ENCODE data around the gene CCDC57. TPM values are rescaled to one million over a fixed set of nuclear protein-coding genes. Genes with fewer than 3 reads are reported as not detected.

Gene CCDC57
- total RNA-seq, 2 donors from 2014 or later: 24.5 to 46.1 TPM

DNA sequence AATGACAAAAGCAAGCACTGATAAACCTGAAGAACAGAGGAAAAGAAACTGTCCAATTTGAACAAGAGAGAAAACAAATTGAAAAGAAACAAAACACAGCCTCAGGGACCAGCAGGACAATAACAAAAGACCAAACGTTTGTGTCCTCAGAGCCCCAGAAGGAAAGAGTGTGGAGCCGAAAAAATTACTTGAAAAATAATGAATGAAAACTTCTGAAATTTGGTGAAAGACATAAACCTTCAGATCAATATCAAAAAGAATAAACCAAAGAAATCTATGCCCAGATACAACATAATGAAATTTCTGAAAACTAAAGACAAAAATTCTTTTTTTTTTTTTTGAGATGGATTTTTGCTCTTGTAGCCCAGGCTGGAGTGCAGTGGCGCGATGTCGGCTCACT lies 45.6 kb downstream of the CCDC57 start:
- Histone ChIP-seq H3K36me3 (no peaks in the 10 kb centered on the region), H3K4me1 (no peaks in the 10 kb centered on the region), H3K27ac (no peak overlapping the region), H3K9me3 (no peaks in the 10 kb centered on the region), H3K27me3 (no peaks in the 10 kb centered on the region), H3K9ac (ENCODE audit: low read depth in 2 of 2, low read length in 2 of 2) (no peak overlapping the region), H3K4me3 (no peak overlapping the region)
- DNase-seq: no peak
- TF ChIP-seq, protein P1, sequence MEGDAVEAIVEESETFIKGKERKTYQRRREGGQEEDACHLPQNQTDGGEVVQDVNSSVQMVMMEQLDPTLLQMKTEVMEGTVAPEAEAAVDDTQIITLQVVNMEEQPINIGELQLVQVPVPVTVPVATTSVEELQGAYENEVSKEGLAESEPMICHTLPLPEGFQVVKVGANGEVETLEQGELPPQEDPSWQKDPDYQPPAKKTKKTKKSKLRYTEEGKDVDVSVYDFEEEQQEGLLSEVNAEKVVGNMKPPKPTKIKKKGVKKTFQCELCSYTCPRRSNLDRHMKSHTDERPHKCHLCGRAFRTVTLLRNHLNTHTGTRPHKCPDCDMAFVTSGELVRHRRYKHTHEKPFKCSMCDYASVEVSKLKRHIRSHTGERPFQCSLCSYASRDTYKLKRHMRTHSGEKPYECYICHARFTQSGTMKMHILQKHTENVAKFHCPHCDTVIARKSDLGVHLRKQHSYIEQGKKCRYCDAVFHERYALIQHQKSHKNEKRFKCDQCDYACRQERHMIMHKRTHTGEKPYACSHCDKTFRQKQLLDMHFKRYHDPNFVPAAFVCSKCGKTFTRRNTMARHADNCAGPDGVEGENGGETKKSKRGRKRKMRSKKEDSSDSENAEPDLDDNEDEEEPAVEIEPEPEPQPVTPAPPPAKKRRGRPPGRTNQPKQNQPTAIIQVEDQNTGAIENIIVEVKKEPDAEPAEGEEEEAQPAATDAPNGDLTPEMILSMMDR (IDR thresholded peaks at IDR 0.05): no peak
- intact Hi-C loops (cut with DNase I): no loop called here

DNA sequence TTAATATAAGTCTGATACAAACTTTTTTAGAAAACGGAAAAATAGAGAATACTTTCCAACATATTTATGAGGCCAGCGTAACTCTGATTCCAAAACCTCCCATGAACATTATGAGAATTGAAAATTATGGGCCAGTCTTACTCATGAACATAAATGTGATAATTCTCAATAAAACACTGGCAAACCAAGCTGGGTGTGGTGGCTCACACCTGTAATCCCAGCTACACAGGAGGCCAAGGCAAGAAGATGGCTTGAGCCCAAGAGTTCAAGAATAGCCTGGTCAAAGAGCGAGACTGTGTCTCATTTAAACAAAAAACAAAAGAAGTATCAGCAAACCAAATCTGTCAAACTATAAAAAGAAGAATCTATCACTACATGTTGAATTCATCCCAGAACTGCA lies 47.8 kb downstream of the CCDC57 start:
- TF ChIP-seq, protein P1 (IDR thresholded peaks at IDR 0.05): no peak
- no peaks in the 10 kb centered on the region for H3K4me1 ChIP-seq
- no peaks in the 10 kb centered on the region for H3K36me3 ChIP-seq
- no peak overlapping the region for H3K27ac ChIP-seq
- H3K9me3 ChIP-seq: no peaks in the 10 kb centered on the region
- no peak for DNase-seq
- H3K9ac ChIP-seq (ENCODE audit: low read depth in 2 of 2, low read length in 2 of 2): no peak overlapping the region
- no peak overlapping the region for H3K4me3 ChIP-seq
- H3K27me3 ChIP-seq: no peaks in the 10 kb centered on the region
- intact Hi-C loops (cut with DNase I): no loop called here

DNA sequence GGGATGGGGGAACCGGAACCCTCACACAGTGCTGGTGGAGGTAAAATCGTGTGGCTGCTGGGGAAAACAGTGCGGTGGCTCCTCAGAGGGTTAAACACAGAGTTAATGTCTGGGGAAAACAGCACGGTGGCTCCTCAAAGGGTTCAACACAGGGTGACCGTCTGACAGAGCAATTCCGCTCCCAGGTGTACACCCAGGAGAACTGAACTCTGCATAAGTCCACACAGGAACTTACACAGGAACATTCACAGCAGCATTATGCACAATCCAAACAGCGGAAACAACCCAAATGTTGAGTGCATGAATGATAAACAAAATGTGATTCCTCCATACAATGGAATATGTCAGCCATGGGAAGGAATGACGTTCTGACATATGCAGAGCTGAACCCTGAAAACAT lies 51.4 kb downstream of the CCDC57 start:
- intact Hi-C loops (cut with DNase I): no loop called here
- H3K9ac ChIP-seq (ENCODE audit: low read depth in 2 of 2, low read length in 2 of 2): no peak overlapping the region
- no peak overlapping the region for H3K27ac ChIP-seq
- no peaks in the 10 kb centered on the region for H3K27me3 ChIP-seq
- TF ChIP-seq, protein P1 (IDR thresholded peaks at IDR 0.05): no peak
- H3K4me1 ChIP-seq: no peaks in the 10 kb centered on the region
- H3K9me3 ChIP-seq: no peaks in the 10 kb centered on the region
- no peaks in the 10 kb centered on the region for H3K36me3 ChIP-seq
- no peak for DNase-seq
- no peak overlapping the region for H3K4me3 ChIP-seq

DNA sequence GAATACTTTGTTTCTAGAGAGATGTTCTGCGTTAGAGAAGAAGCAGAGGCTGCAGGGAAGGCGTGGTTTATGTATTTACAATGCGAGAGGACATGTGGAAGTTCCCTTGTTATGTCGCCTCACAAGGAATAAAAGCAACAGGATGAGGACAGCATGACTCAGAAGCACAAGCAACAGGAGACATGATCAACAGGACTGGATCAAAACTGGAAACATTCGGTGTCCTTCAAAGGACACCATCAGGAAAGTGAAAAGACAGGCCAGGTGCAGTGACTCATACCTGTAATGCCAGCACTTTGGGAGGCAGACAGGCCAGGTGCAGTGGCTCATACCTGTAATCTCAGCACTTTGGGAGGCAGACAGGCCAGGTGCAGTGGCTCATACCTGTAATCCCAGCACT lies 52.6 kb downstream of the CCDC57 start:
- DNase-seq: no peak
- no peaks in the 10 kb centered on the region for H3K27me3 ChIP-seq
- TF ChIP-seq, protein P1 (IDR thresholded peaks at IDR 0.05): no peak
- no peaks in the 10 kb centered on the region for H3K9me3 ChIP-seq
- intact Hi-C loops (cut with DNase I): no loop called here
- no peak overlapping the region for H3K4me3 ChIP-seq
- no peak overlapping the region for H3K9ac ChIP-seq (ENCODE audit: low read depth in 2 of 2, low read length in 2 of 2)
- H3K27ac ChIP-seq: no peak overlapping the region
- no peaks in the 10 kb centered on the region for H3K4me1 ChIP-seq
- no peaks in the 10 kb centered on the region for H3K36me3 ChIP-seq

DNA sequence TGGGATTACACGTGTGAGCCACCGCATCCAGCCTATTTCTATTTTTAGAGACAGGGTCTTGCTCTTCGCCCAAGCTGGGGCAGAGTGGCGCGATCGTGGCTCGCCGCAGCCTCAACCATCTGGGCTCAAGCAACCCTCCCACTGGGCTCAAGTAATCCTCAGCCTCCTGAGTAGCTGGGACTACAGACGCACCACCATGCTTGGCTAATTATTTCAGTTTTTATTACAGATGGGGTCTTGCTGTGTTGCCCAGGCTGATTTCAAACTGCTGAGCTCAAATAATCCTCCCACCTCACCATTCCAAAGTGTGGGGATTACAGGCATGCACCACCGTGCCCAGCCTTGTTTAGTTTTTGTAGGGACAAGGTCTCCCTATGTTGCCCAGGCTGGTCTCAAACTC lies 53.8 kb downstream of the CCDC57 start:
- no peaks in the 10 kb centered on the region for H3K27me3 ChIP-seq
- no peak overlapping the region for H3K4me3 ChIP-seq
- intact Hi-C loops (cut with DNase I): loop anchor here (5.0 kb wide), 1 partner anchor 202 kb away; no protein-coding TSS in a partner anchor
- H3K36me3 ChIP-seq: no peaks in the 10 kb centered on the region
- H3K4me1 ChIP-seq: no peaks in the 10 kb centered on the region
- DNase-seq: no peak
- no peak overlapping the region for H3K9ac ChIP-seq (ENCODE audit: low read depth in 2 of 2, low read length in 2 of 2)
- TF ChIP-seq, protein P1 (IDR thresholded peaks at IDR 0.05): no peak
- no peak overlapping the region for H3K27ac ChIP-seq
- no peaks in the 10 kb centered on the region for H3K9me3 ChIP-seq
